ENCODE data around the gene DNAJB1. TPM values are rescaled to one million over a fixed set of nuclear protein-coding genes. Genes with fewer than 3 reads are reported as not detected.

The DNAJB1 gene
- total RNA-seq, 1 experiment from 2014 or later: 87.0 TPM

- no peak for DNase-seq (ENCODE audit: low read depth)
Measured at GRCh38 chr19:14473073-14473977, 44.9 kb downstream of the DNAJB1 start.

- peak; percentile 75 for DNase-seq (ENCODE audit: low read depth)
Measured at GRCh38 chr19:14472202-14472938, 45.8 kb downstream of the DNAJB1 start.

- DNase-seq (ENCODE audit: low read depth): no peak
Measured at GRCh38 chr19:14471436-14472187, 46.6 kb downstream of the DNAJB1 start.

- DNase-seq (ENCODE audit: low read depth): no peak
Measured at GRCh38 chr19:14470031-14470876, 47.9 kb downstream of the DNAJB1 start.

GRCh38 chr19:14467816-14468215 lies 50.4 kb downstream of the DNAJB1 start:
- DNase-seq (ENCODE audit: low read depth): no peak

- no peak for DNase-seq (ENCODE audit: low read depth)
Measured at GRCh38 chr19:14467391-14467790, 50.8 kb downstream of the DNAJB1 start.

Other genes starting within 250 kb of the DNAJB1 start
- gene ADGRE5, start 137.0 kb downstream of the DNAJB1 start, total RNA-seq (2014; rRNA removed; shearing (Covaris generic)): 19.3 and 22.6 TPM in 2 replicates
- 207 and 210 TPM in 2 replicates for gene DDX39A, start 99.1 kb downstream of the DNAJB1 start, total RNA-seq (2014; rRNA removed; shearing (Covaris generic))
- gene PKN1, start 85.1 kb downstream of the DNAJB1 start, total RNA-seq (2014; rRNA removed; shearing (Covaris generic)): 52.6 and 59.2 TPM in 2 replicates
- not detected in 2 replicates for gene PTGER1, start 43.0 kb downstream of the DNAJB1 start, total RNA-seq (2014; rRNA removed; shearing (Covaris generic))
- 71.9 and 107 TPM in 2 replicates for gene GIPC1, start 22.3 kb downstream of the DNAJB1 start, total RNA-seq (2014; rRNA removed; shearing (Covaris generic))
- 33.1 and 39.1 TPM in 2 replicates for gene TECR, start 11.2 kb upstream of the DNAJB1 start, total RNA-seq (2014; rRNA removed; shearing (Covaris generic))
- 388 and 435 TPM in 2 replicates for gene NDUFB7, start 53.7 kb upstream of the DNAJB1 start, total RNA-seq (2014; rRNA removed; shearing (Covaris generic))
- gene CLEC17A, start 64.7 kb upstream of the DNAJB1 start, total RNA-seq (2014; rRNA removed; shearing (Covaris generic)): 0.42 TPM in 1 of 2 replicates, not detected in the other
- not detected in 2 replicates for gene ADGRE3, start 156.4 kb upstream of the DNAJB1 start, total RNA-seq (2014; rRNA removed; shearing (Covaris generic))
- 7.1 and 14.7 TPM in 2 replicates for gene ZNF333, start 171.7 kb upstream of the DNAJB1 start, total RNA-seq (2014; rRNA removed; shearing (Covaris generic))

Data from Daoy (cell line).